Measurements from ENCODE around the gene SDR42E2. TPM values are rescaled to one million over a fixed set of nuclear protein-coding genes. Genes with fewer than 3 reads are reported as not detected.
A peak's percentile ranks its signal among the peaks of the same experiment; 100 is the strongest.

The SDR42E2 gene
- 1.9 TPM for total RNA-seq (2013)
- polyA plus RNA-seq (under 1 TPM in 2 of 3 donors, not detected in 1; 0.16 to 0.23 TPM), polyA minus RNA-seq (0.14 and 0.48 TPM in 2 replicates), total RNA-seq (0 to 4.7 (median 0.63) reads per million in 11 experiments)

- peak within 1 kb of the TSS in 1 of 2 donors; percentile 77 for H3K4me3 Mint-ChIP-seq
- no peak within 1 kb of the TSS for H3K9ac ChIP-seq (ENCODE audit: insufficient read depth, low read length, poor library complexity, severe bottlenecking)
- DNase-seq: no peak
Measured at GRCh38 chr16:22161999-22162655, at the start of gene SDR42E2. SDR42E2 (plus strand) TSS chr16:22162506; CDS start chr16:22165583, 3,077 bp downstream.

More at GRCh38 chr16:22161999-22162655, at the start of gene SDR42E2:
- Histone ChIP-seq H4K20me1 (ENCODE audit: insufficient read depth, low read length) (no peaks in the 10 kb centered on the region), H3K27me3 (ENCODE audit: control insufficient read depth in 2 of 2, insufficient read depth in 2 of 2, low read length in 2 of 2) (peaks cover 3 to 29% of the 10 kb centered on the region in 2 donors), H3K36me3 (replicated peaks in 1 of 2; ENCODE audit: control insufficient read depth in 1 of 2, insufficient read depth in 2 of 2, low read length in 2 of 2) (no peaks in the 10 kb centered on the region), H3K4me2 (replicated peaks; ENCODE audit: extremely low read depth, low read length, poor library complexity, severe bottlenecking) (peak within 1 kb of the TSS; percentile 36), H3K79me2 (ENCODE audit: insufficient read depth, low read length) (no peaks in the 10 kb centered on the region), H3K27ac (ENCODE audit: low read depth in 1 of 2, low read length in 2 of 2) (no peak within 1 kb of the TSS), H3K9me3 (replicated peaks in 1 of 2; ENCODE audit: control insufficient read depth in 1 of 2, insufficient read depth in 1 of 2, low read length in 2 of 2) (peaks cover 0 to 5% of the 10 kb centered on the region in 2 donors), H2AFZ (ENCODE audit: insufficient read depth, low read depth, low read length, poor library complexity, severe bottlenecking) (no peak within 1 kb of the TSS), H3K4me1 (ENCODE audit: control insufficient read depth in 1 of 2, insufficient read depth in 2 of 2, low read length in 2 of 2) (peaks cover 0 to 6% of the 10 kb centered on the region in 2 donors), H3K4me3 (replicated peaks in 1 of 3; ENCODE audit: low read depth in 2 of 3, low read length in 3 of 3) (peak within 1 kb of the TSS in 1 of 3 experiments; percentile 23)
- Mint-ChIP-seq H3K4me1 (peaks cover 2% of the 10 kb centered on the region), H3K36me3 (no peaks in the 10 kb centered on the region), H3K27ac (no peak within 1 kb of the TSS), H3K27me3 (ENCODE audit: low read depth in 3 of 3) (peaks cover 28 to 42% (median 32%) of the 10 kb centered on the region in 3 donors), H3K9me3 (peaks cover 0 to 11% (median 5%) of the 10 kb centered on the region in 7 donors)
- TF ChIP-seq CTCF (IDR thresholded peaks at IDR 0.05): no peak
- intact Hi-C loops (cut with micrococcal nuclease): no loop called here
- 2% methylated on average over 35 of the region's 40 CpGs for WGBS (ENCODE audit: insufficient coverage)
